ENCODE measurements around the gene FAM110A.

GRCh38 chr20:845941-846893, 12.7 kb downstream of the FAM110A start:
- no peak for TF ChIP-seq CTCF (conservative IDR thresholded peaks at IDR 0.05; ENCODE audit: low read depth, low read length)
- no peak for TF ChIP-seq EZH2 (IDR thresholded peaks at IDR 0.05; ENCODE audit: borderline replicate concordance, low read depth, low read length, poor library complexity, severe bottlenecking)

Measured in A673 (cell line).